MM.1S (cell line): Measurements from ENCODE around the gene RGS6.

ENCODE experiments used
- DNase-seq: peaks from one replicate; pipeline ENCODE4 v3.0.0-alpha.2; 2015
- H2AFZ ChIP-seq: fragments of 300-600 bp; sonication (generic); 2 replicates; pipeline ENCODE4 v1.6.0; 2016; ENCODE audit warnings: antibody characterized with exemption, low read length
- H3F3A ChIP-seq: fragments of 300-600 bp; sonication (generic); 2 replicates; pipeline ENCODE4 v1.6.1; 2016; ENCODE audit warnings: mild to moderate bottlenecking, antibody characterized with exemption, low read length, moderate library complexity, mixed read lengths; ENCODE audit not compliant: insufficient read depth
- H3K27ac ChIP-seq: fragments of 300-600 bp; sonication (generic); 2 replicates; pipeline ENCODE4 v1.5.1; 2016; ENCODE audit warnings: mild to moderate bottlenecking, low read length
- H3K27me3 ChIP-seq: fragments of 300-600 bp; sonication (generic); replicated peaks from 2 replicates; pipeline ENCODE4 v1.6.0; 2016; ENCODE audit warnings: low read length; ENCODE audit not compliant: insufficient read depth
- H3K36me3 ChIP-seq: fragments of 300-600 bp; sonication (generic); replicated peaks from 2 replicates; pipeline ENCODE4 v1.6.1; 2016; ENCODE audit warnings: mild to moderate bottlenecking, low read length, mixed read lengths; ENCODE audit not compliant: insufficient read depth
- H3K4me1 ChIP-seq: fragments of 300-600 bp; sonication (generic); 2 replicates; pipeline ENCODE4 v1.6.1; 2016; ENCODE audit warnings: low read length, mixed read lengths
- H3K4me2 ChIP-seq: fragments of 300-600 bp; sonication (generic); 2 replicates; pipeline ENCODE4 v1.6.0; 2016; ENCODE audit warnings: low read depth, low read length
- H3K4me3 ChIP-seq: fragments of 300-600 bp; sonication (generic); 2 replicates; pipeline ENCODE4 v1.5.1; 2016; ENCODE audit warnings: low read length, mixed read lengths
- H3K79me2 ChIP-seq: fragments of 300-600 bp; sonication (generic); 2 replicates; pipeline ENCODE4 v1.6.1; 2016; ENCODE audit warnings: mixed run types, low read length, mixed read lengths
- H3K9ac ChIP-seq: fragments of 300-600 bp; sonication (generic); 2 replicates; pipeline ENCODE4 v1.6.1; 2016; ENCODE audit warnings: low read length, mixed read lengths
- H3K9me2 ChIP-seq: fragments of 300-600 bp; sonication (generic); replicated peaks from 2 replicates; pipeline ENCODE4 v1.6.1; 2016; ENCODE audit warnings: mild to moderate bottlenecking, low read length, mixed read lengths; ENCODE audit not compliant: insufficient read depth
- H3K9me3 ChIP-seq: fragments of 300-600 bp; sonication (generic); replicated peaks from 2 replicates; pipeline ENCODE4 v1.6.1; 2016; ENCODE audit warnings: mild to moderate bottlenecking, low read length, mixed read lengths; ENCODE audit not compliant: insufficient read depth
- H4K20me1 ChIP-seq: fragments of 300-600 bp; sonication (generic); 2 replicates; pipeline ENCODE4 v1.6.1; 2016; ENCODE audit warnings: mild to moderate bottlenecking, low read length, moderate library complexity, mixed read lengths; ENCODE audit not compliant: insufficient read depth
- CTCF ChIP-seq: fragments of 300-600 bp; sonication (generic); IDR thresholded peaks from 2 replicates; pipeline ENCODE4 v1.5.1; 2016; ENCODE audit warnings: antibody characterized with exemption, low read length, mixed read lengths
- EZH2 ChIP-seq: fragments of 300-600 bp; sonication (generic); optimal IDR thresholded peaks from 2 replicates; pipeline ENCODE3; 2017; ENCODE audit warnings: low read depth, mild to moderate bottlenecking, antibody characterized with exemption, low read length, mixed read lengths
- EZH2phosphoT487 ChIP-seq: fragments of 300-600 bp; sonication (generic); IDR thresholded peaks from 2 replicates; pipeline ENCODE4 v1.6.1; 2018; ENCODE audit warnings: antibody characterized with exemption, low read length

RGS6 gene

GRCh38 chr14:72480464-72481243 is 548.4 kb downstream of the RGS6 start:
- H3K4me3 ChIP-seq: no peak overlapping the region
- peaks cover 50% of the 10 kb centered on the region for H3K4me1 ChIP-seq

GRCh38 chr14:72483311-72483710 is 551.1 kb downstream of the RGS6 start:
- H3K27ac ChIP-seq: no peak overlapping the region
- H3K36me3 ChIP-seq: no peaks in the 10 kb centered on the region
- H3K27me3 ChIP-seq: no peaks in the 10 kb centered on the region
- peaks cover 30% of the 10 kb centered on the region for H3K4me1 ChIP-seq
- no peak for DNase-seq
- H3K9ac ChIP-seq: no peak overlapping the region
- H3K4me2 ChIP-seq: no peak overlapping the region
- H3K9me2 ChIP-seq: no peaks in the 10 kb centered on the region
- H2AFZ ChIP-seq: no peak overlapping the region
- H3F3A ChIP-seq: peaks cover 19% of the 10 kb centered on the region
- H4K20me1 ChIP-seq: no peaks in the 10 kb centered on the region
- no peak overlapping the region for H3K4me3 ChIP-seq
- no peaks in the 10 kb centered on the region for H3K79me2 ChIP-seq
- H3K9me3 ChIP-seq: no peaks in the 10 kb centered on the region
- TF ChIP-seq EZH2 (no peak), CTCF (no peak), EZH2phosphoT487 (no peak)

More at GRCh38 chr14:72480464-72481243, 548.4 kb downstream of the RGS6 start:
- peaks cover 41% of the 10 kb centered on the region for H3F3A ChIP-seq
- H3K79me2 ChIP-seq: no peaks in the 10 kb centered on the region
- H3K9ac ChIP-seq: peak overlapping the region; percentile 48; the same call in 1 of the 2 replicates
- peak overlapping the region; percentile 39; the same call in 1 of the 2 replicates for H2AFZ ChIP-seq
- H4K20me1 ChIP-seq: no peaks in the 10 kb centered on the region
- peak overlapping the region; percentile 38 for H3K4me2 ChIP-seq
- no peaks in the 10 kb centered on the region for H3K36me3 ChIP-seq
- no peak for TF ChIP-seq EZH2
- no peak for TF ChIP-seq CTCF
- TF ChIP-seq EZH2phosphoT487: no peak
- H3K9me2 ChIP-seq: no peaks in the 10 kb centered on the region
- H3K27ac ChIP-seq: peak overlapping the region; percentile 70
- peak; percentile 26 for DNase-seq
- no peaks in the 10 kb centered on the region for H3K9me3 ChIP-seq
- H3K27me3 ChIP-seq: no peaks in the 10 kb centered on the region

GRCh38 chr14:72485695-72486094 is 553.5 kb downstream of the RGS6 start:
- Histone ChIP-seq H3K9me2 (no peaks in the 10 kb centered on the region), H3K27ac (no peak overlapping the region), H3K79me2 (no peaks in the 10 kb centered on the region), H3K27me3 (no peaks in the 10 kb centered on the region), H3K36me3 (no peaks in the 10 kb centered on the region), H4K20me1 (no peaks in the 10 kb centered on the region), H3K4me3 (no peak overlapping the region), H3K4me2 (no peak overlapping the region), H3K9ac (no peak overlapping the region), H3F3A (peaks cover 3% of the 10 kb centered on the region; the same call in 1 of the 2 replicates), H3K9me3 (no peaks in the 10 kb centered on the region), H3K4me1 (peaks cover 6% of the 10 kb centered on the region), H2AFZ (no peak overlapping the region)
- no peak for DNase-seq
- TF ChIP-seq EZH2phosphoT487 (no peak), EZH2 (no peak), CTCF (no peak)
